Measurements from ENCODE around the gene DENND1A.

DNA sequence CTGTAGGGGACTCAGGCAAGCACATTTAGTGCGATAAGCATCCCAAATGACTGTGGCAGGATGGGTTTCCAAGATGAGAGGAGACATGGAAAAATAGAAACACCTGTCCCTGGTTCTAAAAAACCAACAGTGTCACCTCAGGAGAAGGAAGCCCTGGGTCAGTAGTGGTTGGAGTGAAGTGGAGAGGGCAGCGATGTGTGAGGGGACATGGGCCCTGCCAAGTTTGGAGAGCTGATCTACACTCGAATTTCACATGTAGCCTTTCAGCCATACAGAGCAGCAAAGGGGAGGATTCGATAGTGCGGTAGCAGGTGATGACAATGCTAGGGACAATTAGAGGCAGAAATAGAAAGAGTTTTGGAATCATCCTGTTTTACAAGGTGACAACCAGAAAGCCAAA lies 49.1 kb upstream of the DENND1A start:
- TF ChIP-seq, protein P1, sequence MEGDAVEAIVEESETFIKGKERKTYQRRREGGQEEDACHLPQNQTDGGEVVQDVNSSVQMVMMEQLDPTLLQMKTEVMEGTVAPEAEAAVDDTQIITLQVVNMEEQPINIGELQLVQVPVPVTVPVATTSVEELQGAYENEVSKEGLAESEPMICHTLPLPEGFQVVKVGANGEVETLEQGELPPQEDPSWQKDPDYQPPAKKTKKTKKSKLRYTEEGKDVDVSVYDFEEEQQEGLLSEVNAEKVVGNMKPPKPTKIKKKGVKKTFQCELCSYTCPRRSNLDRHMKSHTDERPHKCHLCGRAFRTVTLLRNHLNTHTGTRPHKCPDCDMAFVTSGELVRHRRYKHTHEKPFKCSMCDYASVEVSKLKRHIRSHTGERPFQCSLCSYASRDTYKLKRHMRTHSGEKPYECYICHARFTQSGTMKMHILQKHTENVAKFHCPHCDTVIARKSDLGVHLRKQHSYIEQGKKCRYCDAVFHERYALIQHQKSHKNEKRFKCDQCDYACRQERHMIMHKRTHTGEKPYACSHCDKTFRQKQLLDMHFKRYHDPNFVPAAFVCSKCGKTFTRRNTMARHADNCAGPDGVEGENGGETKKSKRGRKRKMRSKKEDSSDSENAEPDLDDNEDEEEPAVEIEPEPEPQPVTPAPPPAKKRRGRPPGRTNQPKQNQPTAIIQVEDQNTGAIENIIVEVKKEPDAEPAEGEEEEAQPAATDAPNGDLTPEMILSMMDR (IDR thresholded peaks at IDR 0.05), result no peak
- TF ChIP-seq CREB1 (CRISPR knock-in tag; IDR thresholded peaks at IDR 0.05) (no peak), ZNF232 (CRISPR knock-in tag; IDR thresholded peaks at IDR 0.05) (no peak)
